ENCODE data around the gene TBPL2.
A peak's percentile ranks its signal among the peaks of the same experiment; 100 is the strongest.

TBPL2 gene

DNA sequence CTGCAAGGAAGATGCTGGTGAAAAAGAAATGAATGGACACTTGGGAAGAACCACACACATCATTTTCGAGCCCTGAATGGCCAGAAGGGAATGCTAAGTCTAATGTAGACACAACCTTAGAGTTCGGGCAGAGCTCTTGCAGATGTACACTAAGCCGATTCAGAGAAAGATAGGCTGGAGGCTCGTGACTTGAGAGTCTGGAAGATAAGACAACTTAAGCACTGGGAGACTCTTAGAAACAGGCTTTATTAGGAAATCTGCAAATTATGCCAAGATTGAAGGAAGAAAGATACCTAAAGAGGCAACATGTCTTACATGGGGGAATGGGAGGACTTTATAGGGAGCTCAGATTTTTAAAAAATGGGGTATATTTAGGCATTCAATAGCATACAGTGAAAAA is 13.5 kb downstream of the TBPL2 start:
- no peak for TF ChIP-seq CTCF (IDR thresholded peaks at IDR 0.05)

- no peak for TF ChIP-seq CTCF (IDR thresholded peaks at IDR 0.05)
Observed at GRCh38 chr14:55425091-55425490, 15.3 kb downstream of the TBPL2 start.

DNA sequence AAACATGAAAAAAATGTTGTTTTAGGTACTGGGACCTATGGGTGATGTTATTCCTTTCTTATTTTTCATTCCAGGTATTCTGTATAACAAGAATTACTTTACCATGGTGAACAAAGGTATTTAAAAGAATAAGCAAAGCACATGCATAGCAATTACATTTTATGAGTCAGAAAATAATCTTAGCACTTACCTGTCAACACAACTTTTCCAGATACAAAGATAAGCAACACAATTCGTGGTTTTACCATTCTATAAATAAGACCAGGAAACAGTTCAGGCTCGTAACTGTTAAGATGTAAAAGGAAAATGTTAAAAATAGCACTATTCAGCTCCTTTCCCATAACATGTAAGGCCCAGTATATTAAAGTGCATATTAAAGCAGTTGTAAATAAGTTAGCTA is 16.4 kb downstream of the TBPL2 start:
- no peak for TF ChIP-seq CTCF (IDR thresholded peaks at IDR 0.05)

- no peak for TF ChIP-seq CTCF (IDR thresholded peaks at IDR 0.05)
Observed at GRCh38 chr14:55419663-55420062, 20.8 kb downstream of the TBPL2 start.

DNA sequence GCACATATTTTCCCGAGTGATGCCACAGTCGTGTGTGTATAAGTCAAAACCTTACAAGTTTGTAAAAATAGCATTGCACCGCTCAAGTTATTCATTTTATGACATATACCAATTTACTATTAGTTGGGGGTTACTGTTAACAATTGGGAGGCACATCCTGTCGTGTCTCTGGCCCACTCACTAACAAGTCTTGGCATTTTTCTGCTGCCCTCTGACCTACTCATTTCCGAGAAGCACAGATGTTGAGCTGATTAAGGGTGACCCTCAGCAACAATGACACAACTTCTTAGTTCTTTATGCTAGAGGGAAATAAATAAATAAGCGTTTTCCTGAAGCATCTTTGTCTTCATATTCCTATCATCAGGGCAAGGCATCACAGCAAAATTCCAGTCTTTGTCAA is 22.0 kb downstream of the TBPL2 start:
- TF ChIP-seq CTCF (IDR thresholded peaks at IDR 0.05), result no peak

DNA sequence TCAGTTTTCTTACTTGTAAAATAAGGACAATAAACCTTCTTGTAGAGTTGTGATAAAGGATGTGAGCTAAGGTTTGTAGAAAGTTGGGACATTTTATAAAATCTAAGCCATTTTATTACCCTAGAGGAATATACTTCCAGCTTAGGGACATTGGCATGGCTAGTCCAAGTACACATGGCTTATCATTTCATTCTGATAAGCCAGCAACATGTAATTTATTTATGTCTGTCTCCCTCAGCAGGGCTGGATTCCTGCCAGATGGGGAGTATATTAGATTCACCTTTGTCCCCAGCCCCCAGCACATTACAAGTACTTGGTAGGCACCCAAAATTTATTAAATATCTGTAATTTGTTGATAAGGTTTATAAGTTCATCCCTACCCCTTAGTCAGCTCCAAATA is 22.5 kb downstream of the TBPL2 start:
- no peak for TF ChIP-seq CTCF (IDR thresholded peaks at IDR 0.05)

DNA sequence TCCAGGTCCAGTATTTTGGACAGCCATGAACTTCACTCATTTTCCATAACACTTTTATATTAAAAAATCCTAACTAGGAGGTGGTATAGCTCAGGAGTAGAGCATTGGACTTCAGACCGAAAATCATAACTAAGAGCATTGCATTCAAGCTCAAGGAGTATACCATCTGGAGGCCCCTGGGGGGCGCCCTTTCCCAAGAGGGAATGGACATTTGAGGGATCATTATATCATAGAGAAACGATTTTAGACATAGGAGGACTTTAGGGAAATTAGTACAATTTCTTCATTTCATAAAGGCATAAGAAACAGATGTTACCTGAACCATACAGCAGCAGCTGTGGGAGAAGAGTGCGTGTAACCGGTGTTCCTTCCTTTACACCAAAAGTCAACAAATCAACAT is 23.6 kb downstream of the TBPL2 start:
- TF ChIP-seq CTCF (IDR thresholded peaks at IDR 0.05), result peak; percentile 52

DNA sequence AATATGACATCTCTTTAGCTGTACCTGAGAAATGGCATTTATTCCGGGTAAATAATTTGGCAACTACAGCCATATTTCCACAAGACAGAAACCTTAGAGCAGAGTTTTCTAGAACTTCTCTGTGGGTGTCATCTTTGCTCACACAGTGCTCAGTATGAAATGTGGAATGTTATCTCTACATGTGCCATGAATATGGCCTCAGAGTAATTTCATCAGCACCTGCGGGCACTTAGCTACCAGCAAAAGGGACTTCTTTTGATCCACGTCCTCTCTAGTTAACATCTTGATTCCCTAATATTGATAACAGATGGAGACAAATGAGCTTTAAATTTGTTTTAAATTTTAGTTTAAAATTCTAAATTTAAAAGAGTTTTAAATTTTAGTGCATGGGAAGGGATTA is 25.9 kb downstream of the TBPL2 start:
- TF ChIP-seq CTCF (IDR thresholded peaks at IDR 0.05), result no peak
